HL-60 (cell line): ENCODE data around the gene ZYG11B.
"Not testable (repeated sequence)": the region's sequence is repeated elsewhere in the genome, so short reads cannot be mapped to it uniquely, and the experiment has no call there.

Source experiments
- DNase-seq, 2 experiments: peaks; one replicate each; pipeline ENCODE4 v3.0.0-alpha.2; 2010 to 2020; ENCODE audit warnings: low read depth in 1 of 2, low spot score in 1 of 2
- H3K27ac ChIP-seq: fragments of 250-450 bp; sonication (Bioruptor Pico); replicated peaks from 2 replicates; pipeline ENCODE4 v1.5.1; 2020; ENCODE audit warnings: mild to moderate bottlenecking, moderate library complexity
- H3K27me3 ChIP-seq: fragments of 250-450 bp; sonication (Bioruptor Pico); 2 replicates; pipeline ENCODE4 v1.5.1; 2021; ENCODE audit warnings: mild to moderate bottlenecking, moderate library complexity; ENCODE audit not compliant: insufficient read depth, poor library complexity, severe bottlenecking
- H3K4me3 ChIP-seq: replicated peaks from 2 replicates; pipeline ENCODE4 v1.5.1; 2011; ENCODE audit warnings: mild to moderate bottlenecking, control low read depth, low read length; ENCODE audit not compliant: insufficient read depth
- CTCF ChIP-seq: IDR thresholded peaks from one replicate; pipeline ENCODE4 v1.5.1; 2011; ENCODE audit warnings: low read length, control low read depth, inconsistent platforms; ENCODE audit not compliant: insufficient read depth
- GABPA ChIP-seq: IDR thresholded peaks from 2 replicates; pipeline ENCODE4 v1.6.1; 2012; ENCODE audit warnings: low read depth
- POLR2AphosphoS5 ChIP-seq: IDR thresholded peaks from 2 replicates; pipeline ENCODE4 v1.6.1; 2012; ENCODE audit warnings: low read depth
- REST ChIP-seq: IDR thresholded peaks from 2 replicates; pipeline ENCODE4 v1.6.1; 2012; ENCODE audit warnings: low read depth; ENCODE audit not compliant: insufficient replicate concordance
- SPI1 ChIP-seq: IDR thresholded peaks from 2 replicates; pipeline ENCODE4 v1.6.1; 2012; ENCODE audit warnings: low read depth, mild to moderate bottlenecking, borderline replicate concordance

ZYG11B gene

GRCh38 chr1:52727114-52727586 is 897 bp downstream of the ZYG11B start:
- no peak overlapping the region for H3K27ac ChIP-seq
- no peak for TF ChIP-seq CTCF
- no peak for TF ChIP-seq SPI1
- TF ChIP-seq GABPA, result no peak
- TF ChIP-seq REST, result no peak
- TF ChIP-seq POLR2AphosphoS5, result no peak
- peak overlapping the region; percentile 90 for H3K4me3 ChIP-seq
- no peaks in the 10 kb centered on the region for H3K27me3 ChIP-seq
- peak in 1 of 2 experiments; percentile 7 for DNase-seq

- Histone ChIP-seq H3K4me3 (no peak overlapping the region), H3K27ac (no peak overlapping the region), H3K27me3 (no peaks in the 10 kb centered on the region)
- DNase-seq, result no peak
- TF ChIP-seq POLR2AphosphoS5, result no peak
- no peak for TF ChIP-seq GABPA
These were observed 1.9 kb downstream of the ZYG11B start for GRCh38 chr1:52727956-52728656.

- DNase-seq, result no peak
- Histone ChIP-seq H3K27ac (no peak overlapping the region), H3K4me3 (no peak overlapping the region), H3K27me3 (no peaks in the 10 kb centered on the region)
- TF ChIP-seq CTCF, result no peak
- no peak for TF ChIP-seq SPI1
- no peak for TF ChIP-seq POLR2AphosphoS5
These were observed 7.1 kb downstream of the ZYG11B start for GRCh38 chr1:52733368-52733767.

- DNase-seq, H3K27ac ChIP-seq, H3K27me3 ChIP-seq, H3K4me3 ChIP-seq: not testable (repeated sequence)
These were observed 9.1 kb downstream of the ZYG11B start for GRCh38 chr1:52735371-52735770.

- no peak overlapping the region for H3K27ac ChIP-seq
- no peak overlapping the region for H3K4me3 ChIP-seq
- no peak for TF ChIP-seq GABPA
- TF ChIP-seq REST, result no peak
- no peak for TF ChIP-seq SPI1
- no peak for TF ChIP-seq CTCF
- no peak for TF ChIP-seq POLR2AphosphoS5
- DNase-seq, result no peak
- no peaks in the 10 kb centered on the region for H3K27me3 ChIP-seq
These were observed 11.9 kb downstream of the ZYG11B start for GRCh38 chr1:52738148-52738547.
